Measurements from ENCODE around the gene ZNF775. TPM values are rescaled to one million over a fixed set of nuclear protein-coding genes. Genes with fewer than 3 reads are reported as not detected.

The ZNF775 gene
- polyA plus RNA-seq, 1 donor (not counting 4 experiments of a cell fraction or from before 2014, with no cell fraction given): 1.0 TPM

- H3K36me3 ChIP-seq (ENCODE audit: control insufficient read depth in 2 of 2, extremely low read depth in 1 of 2, insufficient read depth in 2 of 2, low read length in 2 of 2): no peaks in the 10 kb centered on the region
- no peak overlapping the region for H2AFZ ChIP-seq (ENCODE audit: control insufficient read depth, low read length)
- no peaks in the 10 kb centered on the region for H3K9me1 ChIP-seq (ENCODE audit: control insufficient read depth, extremely low read depth, insufficient read depth, low read length)
- no peak overlapping the region for H3K9ac ChIP-seq (ENCODE audit: control insufficient read depth, extremely low read depth, insufficient read depth, low read length)
- no peak for DNase-seq (ENCODE audit: low read depth, low spot score)
- H3K4me3 ChIP-seq (ENCODE audit: control insufficient read depth in 2 of 3, extremely low read depth in 1 of 3, insufficient read depth in 2 of 3, low read depth in 1 of 3, low read length in 3 of 3): no peak overlapping the region
- FAIRE-seq: no peak
- no peak for TF ChIP-seq CTCF (optimal IDR thresholded peaks at IDR 0.05 in 1 of 3, IDR thresholded peaks at IDR 0.05 in 1 of 3, conservative IDR thresholded peaks at IDR 0.05 in 1 of 3; ENCODE audit: extremely low read depth in 1 of 3, insufficient read depth in 2 of 3, low read length in 3 of 3)
- TF ChIP-seq EZH2 (IDR thresholded peaks at IDR 0.05; ENCODE audit: low read length): no peak
- H3K27ac ChIP-seq (ENCODE audit: control insufficient read depth, insufficient read depth, low read length): no peak overlapping the region
- H3K27me3 ChIP-seq (ENCODE audit: control insufficient read depth, extremely low read depth, insufficient read depth, low read length): peaks cover 47% of the 10 kb centered on the region
- no peaks in the 10 kb centered on the region for H3K9me3 ChIP-seq (ENCODE audit: control insufficient read depth, low read depth, low read length)
- H3K4me1 ChIP-seq (ENCODE audit: control insufficient read depth, extremely low read depth, insufficient read depth, low read length): no peaks in the 10 kb centered on the region
- no peak overlapping the region for H3K4me2 ChIP-seq (ENCODE audit: control insufficient read depth, extremely low read depth, insufficient read depth, low read depth, low read length)
- dilution Hi-C loops (cut with MboI; ENCODE audit: extremely low pct_ligation_motif_present, low sequenced_read_pairs): no loop called here
- no peaks in the 10 kb centered on the region for H3K79me2 ChIP-seq (ENCODE audit: control insufficient read depth, insufficient read depth, low read length)
- no peaks in the 10 kb centered on the region for H4K20me1 ChIP-seq (ENCODE audit: control insufficient read depth, extremely low read depth, insufficient read depth, low read length)
Observed at GRCh38 chr7:150340875-150341262, 38.3 kb upstream of the ZNF775 start.

- dilution Hi-C loops (cut with MboI; ENCODE audit: extremely low pct_ligation_motif_present, low sequenced_read_pairs): no loop called here
- Histone ChIP-seq H3K4me1 (ENCODE audit: control insufficient read depth, extremely low read depth, insufficient read depth, low read length) (no peaks in the 10 kb centered on the region), H3K9me3 (ENCODE audit: control insufficient read depth, low read depth, low read length) (no peaks in the 10 kb centered on the region), H3K9me1 (ENCODE audit: control insufficient read depth, extremely low read depth, insufficient read depth, low read length) (no peaks in the 10 kb centered on the region), H4K20me1 (ENCODE audit: control insufficient read depth, extremely low read depth, insufficient read depth, low read length) (no peaks in the 10 kb centered on the region), H3K9ac (ENCODE audit: control insufficient read depth, extremely low read depth, insufficient read depth, low read length) (no peak within 1 kb of the TSS), H3K27me3 (ENCODE audit: control insufficient read depth, extremely low read depth, insufficient read depth, low read length) (peaks cover 47% of the 10 kb centered on the region), H3K4me2 (ENCODE audit: control insufficient read depth, extremely low read depth, insufficient read depth, low read depth, low read length) (no peak within 1 kb of the TSS), H3K79me2 (ENCODE audit: control insufficient read depth, insufficient read depth, low read length) (no peaks in the 10 kb centered on the region), H3K4me3 (ENCODE audit: control insufficient read depth in 2 of 3, extremely low read depth in 1 of 3, insufficient read depth in 2 of 3, low read depth in 1 of 3, low read length in 3 of 3) (no peak within 1 kb of the TSS), H2AFZ (ENCODE audit: control insufficient read depth, low read length) (no peak within 1 kb of the TSS), H3K27ac (ENCODE audit: control insufficient read depth, insufficient read depth, low read length) (no peak within 1 kb of the TSS), H3K36me3 (ENCODE audit: control insufficient read depth in 2 of 2, extremely low read depth in 1 of 2, insufficient read depth in 2 of 2, low read length in 2 of 2) (no peaks in the 10 kb centered on the region)
- TF ChIP-seq EZH2 (IDR thresholded peaks at IDR 0.05; ENCODE audit: low read length): peak; percentile 82
- no peak for TF ChIP-seq CTCF (optimal IDR thresholded peaks at IDR 0.05 in 1 of 3, IDR thresholded peaks at IDR 0.05 in 1 of 3, conservative IDR thresholded peaks at IDR 0.05 in 1 of 3; ENCODE audit: extremely low read depth in 1 of 3, insufficient read depth in 2 of 3, low read length in 3 of 3)
- DNase-seq (ENCODE audit: low read depth, low spot score) (no peak), FAIRE-seq (no peak)
Observed at GRCh38 chr7:150341263-150342120, 37.6 kb upstream of the ZNF775 start, which contains the start of gene RARRES2. Gene RARRES2 (minus strand): TSS chr7:150341629. CDS start chr7:150340609, 1,020 bp downstream.

Data from keratinocyte (primary cell).